Measurements from ENCODE around the gene RPP25L. TPM values are rescaled to one million over a fixed set of nuclear protein-coding genes. Genes with fewer than 3 reads are reported as not detected.

Gene RPP25L
- total RNA-seq, 1 donor = 14.7 TPM

GRCh38 chr9:34562135-34562745 is 49.7 kb downstream of the RPP25L start:
- no peak for DNase-seq (ENCODE audit: low read depth)
- no peak overlapping the region for H3K4me3 ChIP-seq (ENCODE audit: low read depth, low read length)
- TF ChIP-seq CTCF (IDR thresholded peaks at IDR 0.05; ENCODE audit: insufficient read depth, low read depth, low read length) = peak; percentile 47

GRCh38 chr9:34560599-34561214 is 51.2 kb downstream of the RPP25L start:
- TF ChIP-seq CTCF (IDR thresholded peaks at IDR 0.05; ENCODE audit: insufficient read depth, low read depth, low read length) = no peak
- H3K4me3 ChIP-seq (ENCODE audit: low read depth, low read length) = no peak overlapping the region
- DNase-seq (ENCODE audit: low read depth) = no peak

Small RNAs within 50 kb of the gene (small RNA-seq; reads per million reads assigned to genes)
- not detected for gene CCL27

Other genes starting within 250 kb of the RPP25L start
- 0.64 and 1.3 TPM in 2 replicates for gene MYORG, start 235.2 kb downstream of the RPP25L start, total RNA-seq
- 9.3 and 9.9 TPM in 2 replicates for gene FAM219A, start 153.5 kb downstream of the RPP25L start, total RNA-seq
- under 0.01 TPM in 1 of 2 replicates, not detected in the other for gene DNAI1, start 153.3 kb downstream of the RPP25L start, total RNA-seq
- gene ENHO, start 89.1 kb downstream of the RPP25L start, total RNA-seq = not detected in 2 replicates
- gene CNTFR, start 22.4 kb downstream of the RPP25L start, total RNA-seq = not detected in 2 replicates
- 70.8 and 102 TPM in 2 replicates for gene DCTN3, start 8.4 kb upstream of the RPP25L start, total RNA-seq
- 0.32 TPM in 1 of 2 replicates, not detected in the other for gene ARID3C, start 17.0 kb upstream of the RPP25L start, total RNA-seq
- 71.7 and 76.7 TPM in 2 replicates for gene SIGMAR1, start 25.7 kb upstream of the RPP25L start, total RNA-seq
- gene GALT, start 34.6 kb upstream of the RPP25L start, total RNA-seq = 34.1 and 36.7 TPM in 2 replicates
- gene IL11RA, start 40.1 kb upstream of the RPP25L start, total RNA-seq = 8.2 and 14.8 TPM in 2 replicates
- gene CCL27, start 50.6 kb upstream of the RPP25L start, total RNA-seq = not detected in 2 replicates
- not detected in 2 replicates for gene CCL19, start 79.2 kb upstream of the RPP25L start, total RNA-seq
- not detected in 2 replicates for gene CCL21, start 98.0 kb upstream of the RPP25L start, total RNA-seq

Measured in fibroblast of villous mesenchyme (primary cell).